Measurements from ENCODE around the gene PPM1H.

The PPM1H gene

DNA sequence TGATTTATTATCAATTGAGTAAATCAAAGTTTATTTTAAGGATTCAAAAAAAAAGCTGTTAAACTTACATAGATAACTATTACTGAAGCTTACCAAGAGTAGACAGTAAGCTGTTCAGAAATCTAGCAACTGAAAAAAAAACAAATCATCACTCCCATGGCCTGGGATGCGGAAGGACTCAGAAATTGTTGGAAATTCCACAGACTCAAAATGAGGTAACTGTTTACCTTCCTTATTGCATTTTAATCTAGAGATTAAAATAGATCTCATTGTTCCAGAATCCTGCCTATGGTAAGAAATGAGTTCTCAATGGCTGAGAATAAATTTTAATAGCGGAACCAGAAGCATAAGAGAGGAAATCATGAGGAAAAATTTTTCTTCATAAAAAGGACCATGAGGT is 87.2 kb downstream of the PPM1H start:
- Histone ChIP-seq H3K4me3 (ENCODE audit: low read depth, low read length) (no peak overlapping the region), H3K27me3 (replicated peaks) (no peaks in the 10 kb centered on the region), H3K36me3 (replicated peaks) (no peaks in the 10 kb centered on the region), H3K27ac (peak overlapping the region; percentile 73)
- DNase-seq = no peak
- in situ Hi-C loops (cut with HindIII; ENCODE audit: low pct_ligation_motif_present, low sequenced_read_pairs) = no loop called here
- TF ChIP-seq, protein P1, sequence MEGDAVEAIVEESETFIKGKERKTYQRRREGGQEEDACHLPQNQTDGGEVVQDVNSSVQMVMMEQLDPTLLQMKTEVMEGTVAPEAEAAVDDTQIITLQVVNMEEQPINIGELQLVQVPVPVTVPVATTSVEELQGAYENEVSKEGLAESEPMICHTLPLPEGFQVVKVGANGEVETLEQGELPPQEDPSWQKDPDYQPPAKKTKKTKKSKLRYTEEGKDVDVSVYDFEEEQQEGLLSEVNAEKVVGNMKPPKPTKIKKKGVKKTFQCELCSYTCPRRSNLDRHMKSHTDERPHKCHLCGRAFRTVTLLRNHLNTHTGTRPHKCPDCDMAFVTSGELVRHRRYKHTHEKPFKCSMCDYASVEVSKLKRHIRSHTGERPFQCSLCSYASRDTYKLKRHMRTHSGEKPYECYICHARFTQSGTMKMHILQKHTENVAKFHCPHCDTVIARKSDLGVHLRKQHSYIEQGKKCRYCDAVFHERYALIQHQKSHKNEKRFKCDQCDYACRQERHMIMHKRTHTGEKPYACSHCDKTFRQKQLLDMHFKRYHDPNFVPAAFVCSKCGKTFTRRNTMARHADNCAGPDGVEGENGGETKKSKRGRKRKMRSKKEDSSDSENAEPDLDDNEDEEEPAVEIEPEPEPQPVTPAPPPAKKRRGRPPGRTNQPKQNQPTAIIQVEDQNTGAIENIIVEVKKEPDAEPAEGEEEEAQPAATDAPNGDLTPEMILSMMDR (IDR thresholded peaks at IDR 0.05; ENCODE audit: low read depth, low read length, missing control alignments) = no peak

DNA sequence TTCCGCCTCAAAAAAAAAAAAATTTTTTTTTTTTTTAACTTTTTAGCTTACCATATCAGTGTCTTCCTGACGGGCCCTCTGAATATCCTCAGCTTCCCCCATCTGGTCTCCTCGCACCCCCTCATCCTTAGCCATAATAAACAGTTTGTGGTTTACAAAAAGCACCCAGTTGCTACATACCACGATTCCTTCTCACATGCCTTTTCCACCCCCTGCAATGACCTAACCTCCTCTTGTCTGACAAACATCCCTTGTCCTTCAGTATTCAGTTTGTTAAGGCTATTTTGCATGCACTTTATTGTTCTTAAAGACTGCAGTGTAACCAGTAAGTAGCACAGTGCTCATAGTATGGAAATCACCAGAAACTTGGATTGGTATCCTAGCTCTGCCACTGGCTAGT is 88.5 kb downstream of the PPM1H start:
- Histone ChIP-seq H3K4me3 (ENCODE audit: low read depth, low read length) (no peak overlapping the region), H3K27me3 (replicated peaks) (no peaks in the 10 kb centered on the region), H3K27ac (peak overlapping the region; percentile 73), H3K36me3 (replicated peaks) (no peaks in the 10 kb centered on the region)
- TF ChIP-seq, protein P1 (IDR thresholded peaks at IDR 0.05; ENCODE audit: low read depth, low read length, missing control alignments) = no peak
- in situ Hi-C loops (cut with HindIII; ENCODE audit: low pct_ligation_motif_present, low sequenced_read_pairs) = no loop called here
- peak; percentile 76 for DNase-seq

DNA sequence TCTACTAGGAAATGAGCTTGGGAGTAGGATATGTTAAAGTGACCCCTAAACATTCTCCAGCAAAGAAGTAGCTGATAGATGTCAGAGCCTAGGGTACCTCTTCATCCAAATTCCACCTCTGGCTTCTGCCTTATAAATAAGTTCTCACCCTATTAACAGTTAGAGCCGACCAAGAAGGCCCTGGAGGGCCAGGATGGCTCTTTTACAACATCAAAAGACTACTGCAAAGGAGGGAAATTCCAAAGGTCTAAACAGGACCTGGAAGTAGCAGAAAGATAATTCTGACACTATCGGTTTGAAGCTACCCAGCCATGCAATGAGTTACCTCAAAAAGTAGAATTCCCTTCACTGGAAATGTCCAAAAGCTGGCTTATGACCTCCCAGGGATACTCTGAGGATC is 90.0 kb downstream of the PPM1H start:
- H3K27ac ChIP-seq = no peak overlapping the region
- in situ Hi-C loops (cut with HindIII; ENCODE audit: low pct_ligation_motif_present, low sequenced_read_pairs) = no loop called here
- H3K36me3 ChIP-seq (replicated peaks) = no peaks in the 10 kb centered on the region
- DNase-seq = no peak
- no peak overlapping the region for H3K4me3 ChIP-seq (ENCODE audit: low read depth, low read length)
- H3K27me3 ChIP-seq (replicated peaks) = no peaks in the 10 kb centered on the region
- TF ChIP-seq, protein P1 (IDR thresholded peaks at IDR 0.05; ENCODE audit: low read depth, low read length, missing control alignments) = no peak

DNA sequence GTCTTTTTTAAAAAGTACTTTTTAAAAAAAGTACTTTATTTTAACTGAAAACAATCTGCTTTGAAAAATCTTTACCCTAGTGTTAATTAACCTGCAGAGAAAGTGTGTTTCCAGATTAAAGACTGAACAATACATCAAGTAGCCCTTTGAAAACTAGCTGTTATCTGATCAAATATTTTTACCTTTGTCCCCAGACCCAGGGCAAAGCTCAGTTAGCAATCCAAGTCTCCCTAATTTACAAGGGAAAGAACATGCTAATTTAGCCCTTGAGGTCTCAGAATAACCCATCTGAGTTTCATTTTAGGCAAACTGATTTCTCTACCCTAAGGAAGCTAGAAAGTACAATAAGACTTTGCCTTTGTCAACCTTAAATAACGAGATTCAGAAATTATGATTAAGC is 91.2 kb downstream of the PPM1H start:
- H3K27ac ChIP-seq = no peak overlapping the region
- TF ChIP-seq, protein P1 (IDR thresholded peaks at IDR 0.05; ENCODE audit: low read depth, low read length, missing control alignments) = no peak
- no peak overlapping the region for H3K4me3 ChIP-seq (ENCODE audit: low read depth, low read length)
- no peaks in the 10 kb centered on the region for H3K27me3 ChIP-seq (replicated peaks)
- in situ Hi-C loops (cut with HindIII; ENCODE audit: low pct_ligation_motif_present, low sequenced_read_pairs) = no loop called here
- no peaks in the 10 kb centered on the region for H3K36me3 ChIP-seq (replicated peaks)
- DNase-seq = no peak

DNA sequence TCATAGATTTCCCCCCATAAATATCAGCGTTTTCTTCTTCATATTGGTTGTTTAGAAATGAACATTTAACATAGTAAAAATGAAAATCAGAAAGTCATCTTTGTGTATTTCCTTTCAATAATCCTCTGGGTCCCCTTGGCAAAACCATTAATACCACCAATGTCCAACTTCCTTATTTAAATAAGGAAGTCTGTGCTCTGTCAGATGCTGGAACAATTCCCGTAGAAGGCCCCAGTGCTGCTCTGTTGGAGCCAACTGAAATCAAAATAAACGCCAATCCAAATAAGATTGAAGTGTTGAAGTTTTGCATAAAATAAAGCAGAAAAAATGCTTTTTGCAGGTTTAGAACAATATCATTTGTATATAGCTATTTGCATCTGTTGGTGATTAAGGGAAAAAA is 93.1 kb downstream of the PPM1H start:
- no peaks in the 10 kb centered on the region for H3K36me3 ChIP-seq (replicated peaks)
- H3K4me3 ChIP-seq (ENCODE audit: low read depth, low read length) = no peak overlapping the region
- no peak overlapping the region for H3K27ac ChIP-seq
- no peaks in the 10 kb centered on the region for H3K27me3 ChIP-seq (replicated peaks)
- TF ChIP-seq, protein P1 (IDR thresholded peaks at IDR 0.05; ENCODE audit: low read depth, low read length, missing control alignments) = no peak
- no peak for DNase-seq
- in situ Hi-C loops (cut with HindIII; ENCODE audit: low pct_ligation_motif_present, low sequenced_read_pairs) = no loop called here

DNA sequence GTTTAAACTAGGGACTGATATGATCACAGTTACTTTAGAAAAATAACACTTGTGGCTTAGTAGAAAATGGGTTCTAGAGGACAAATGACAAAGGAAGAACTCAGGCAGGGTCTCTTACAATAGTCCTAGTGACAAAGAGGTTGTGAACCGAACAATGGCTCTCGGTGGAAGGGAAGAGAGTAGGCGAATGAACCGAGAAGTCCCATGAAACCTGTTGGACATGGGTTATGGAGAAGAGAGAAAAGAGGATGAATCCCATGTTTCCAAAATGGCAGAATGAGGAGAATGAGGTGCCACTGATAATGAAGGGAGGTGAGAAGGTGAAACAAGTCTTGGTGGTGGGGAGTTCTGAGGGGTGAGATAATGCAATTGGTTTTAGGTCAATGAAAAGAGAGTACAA is 94.1 kb downstream of the PPM1H start:
- TF ChIP-seq, protein P1 (IDR thresholded peaks at IDR 0.05; ENCODE audit: low read depth, low read length, missing control alignments) = no peak
- in situ Hi-C loops (cut with HindIII; ENCODE audit: low pct_ligation_motif_present, low sequenced_read_pairs) = no loop called here
- Histone ChIP-seq H3K36me3 (replicated peaks) (no peaks in the 10 kb centered on the region), H3K27ac (no peak overlapping the region), H3K27me3 (replicated peaks) (no peaks in the 10 kb centered on the region), H3K4me3 (ENCODE audit: low read depth, low read length) (no peak overlapping the region)
- no peak for DNase-seq

Measured in brain microvascular endothelial cell (primary cell).